ENCODE measurements around the gene CDC42BPG. TPM values are rescaled to one million over a fixed set of nuclear protein-coding genes. Genes with fewer than 3 reads are reported as not detected.
"Not testable (repeated sequence)": the region's sequence is repeated elsewhere in the genome, so short reads cannot be mapped to it uniquely, and the experiment has no call there.

The CDC42BPG gene
- total RNA-seq, 1 donor from 2014 or later, result 0.40 TPM

DNA sequence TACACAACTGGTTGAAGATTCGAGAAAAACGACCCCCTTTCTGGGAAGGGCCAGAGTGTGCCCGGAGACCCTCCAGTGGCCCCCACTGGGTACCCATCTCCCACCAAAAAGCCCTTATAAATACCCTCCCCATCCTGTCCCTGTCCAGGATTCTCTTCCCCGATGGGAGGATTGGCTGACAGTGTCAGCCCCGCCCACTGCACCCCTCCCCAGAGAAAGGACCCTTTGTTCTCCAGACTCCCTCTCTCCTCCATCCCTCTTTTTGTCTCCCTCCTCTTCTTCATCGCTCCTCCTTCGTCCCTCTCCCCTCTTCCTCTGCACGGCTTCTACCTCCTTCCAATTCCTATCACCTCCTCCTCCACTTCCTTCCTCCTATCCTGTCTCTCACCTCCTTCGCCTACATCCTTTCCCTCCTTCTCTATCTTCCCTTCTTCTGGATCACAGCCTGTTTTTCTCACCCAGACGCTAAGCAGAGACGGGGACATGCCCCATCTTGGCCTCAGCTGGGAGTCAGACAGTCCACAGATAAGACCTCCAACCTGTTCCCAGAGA, 20.8 kb downstream of the CDC42BPG start:
- no peak for ATAC-seq
- no peak for DNase-seq
- intact Hi-C loops (cut with micrococcal nuclease), result no loop called here

DNA sequence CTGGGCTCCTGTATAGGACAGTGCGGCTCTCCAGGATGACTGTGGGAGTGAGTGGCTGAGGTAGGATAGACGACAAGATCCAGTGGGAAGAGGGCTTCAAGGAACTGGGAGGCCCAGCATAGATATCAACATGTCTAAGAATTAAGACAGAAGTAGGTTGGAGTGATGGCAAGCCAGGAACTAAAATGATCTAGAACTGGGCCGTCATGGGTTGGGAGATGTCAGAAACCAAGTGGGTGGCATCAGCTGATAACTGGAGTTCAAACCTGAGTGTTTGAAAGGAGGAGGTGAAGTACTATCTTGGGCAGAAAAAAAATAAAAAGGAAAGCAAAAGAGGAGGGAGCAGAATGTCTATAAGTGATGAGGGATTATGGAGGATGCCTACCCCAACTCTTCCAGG, 27.0 kb downstream of the CDC42BPG start:
- DNase-seq, result no peak
- intact Hi-C loops (cut with micrococcal nuclease), result no loop called here
- no peak for ATAC-seq

DNA sequence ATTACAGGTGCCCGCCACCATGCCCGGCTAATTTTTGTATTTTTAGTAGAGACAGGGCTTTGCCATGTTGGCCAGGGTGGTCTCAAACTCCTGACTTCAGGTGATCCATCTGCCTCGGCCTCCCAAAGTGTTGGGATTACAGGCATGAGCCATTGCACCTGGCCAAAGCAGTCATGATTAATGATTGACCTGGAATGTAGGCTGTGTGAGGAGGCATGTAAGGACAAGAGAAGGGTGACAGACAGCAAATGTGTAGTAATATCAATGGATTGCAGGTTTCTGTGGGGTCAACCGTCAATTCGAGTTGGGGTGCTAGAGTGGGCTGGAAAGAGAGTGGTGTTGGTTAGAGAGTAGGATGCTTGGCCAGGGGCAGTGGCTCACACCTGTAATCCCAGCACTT, 29.0 kb downstream of the CDC42BPG start:
- ATAC-seq; intact Hi-C loops (cut with micrococcal nuclease); DNase-seq: not testable (repeated sequence)

DNA sequence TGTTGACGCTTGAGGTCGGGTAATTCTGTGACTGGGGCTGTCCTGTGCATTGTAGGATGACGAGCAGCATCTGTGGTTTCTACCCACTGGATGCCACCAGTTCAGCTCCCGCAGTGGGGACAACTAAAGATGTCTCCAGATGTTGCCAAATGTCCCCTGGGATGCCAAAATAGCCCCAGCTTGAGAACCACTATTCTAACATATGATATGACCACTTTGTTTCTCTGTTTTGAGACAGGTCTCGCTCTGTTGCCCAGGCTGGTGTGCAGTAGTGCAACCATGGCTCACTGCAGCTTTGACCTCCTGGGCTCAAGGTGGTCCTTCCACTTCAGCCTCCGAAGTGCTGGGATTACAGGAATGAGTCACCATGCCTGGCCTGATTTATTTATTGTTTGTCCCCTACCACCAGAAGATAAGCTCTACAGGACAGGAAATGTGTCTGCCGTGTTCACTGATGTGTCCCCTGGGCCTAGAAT, 29.7 kb downstream of the CDC42BPG start:
- no peak for DNase-seq
- no peak for ATAC-seq
- intact Hi-C loops (cut with micrococcal nuclease), result no loop called here

DNA sequence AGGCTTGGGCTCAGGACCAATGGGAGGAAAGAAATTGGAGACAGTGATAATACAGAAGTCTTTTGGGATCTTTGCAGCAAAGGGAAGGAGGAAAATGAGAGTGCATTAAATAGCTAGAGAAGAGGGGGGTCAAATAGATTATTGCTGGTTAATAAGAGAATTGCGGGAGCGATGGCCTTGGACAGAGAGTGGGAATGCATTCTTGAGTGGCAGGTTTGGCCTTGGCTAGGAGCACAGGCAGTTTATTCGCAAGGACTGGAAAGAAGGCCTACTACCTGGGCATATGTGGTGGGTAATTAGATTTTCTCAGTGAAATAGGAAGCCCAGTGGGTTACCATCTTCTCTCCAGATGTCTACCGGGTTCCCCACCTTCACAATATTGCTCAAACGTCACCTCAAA, 30.6 kb downstream of the CDC42BPG start:
- ATAC-seq, result no peak
- DNase-seq, result no peak
- intact Hi-C loops (cut with micrococcal nuclease), result no loop called here

DNA sequence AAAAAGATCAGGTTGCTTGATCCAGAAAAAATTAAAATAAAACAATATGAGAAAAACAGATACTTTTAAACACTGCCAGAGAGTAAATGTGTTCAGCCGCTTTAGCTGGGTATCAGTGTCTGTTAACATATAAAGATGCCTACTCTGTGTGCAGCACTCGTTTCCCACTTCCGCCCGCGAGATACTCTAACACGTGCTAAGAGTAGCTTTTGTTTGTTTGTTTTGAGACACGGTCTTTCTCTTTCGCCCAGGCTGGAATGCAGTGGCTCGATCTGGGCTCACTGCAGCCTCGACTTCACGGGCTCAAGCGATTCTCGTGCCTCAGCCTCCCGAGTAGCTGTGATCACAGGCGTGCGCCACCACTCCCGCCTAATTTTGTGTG, 33.6 kb downstream of the CDC42BPG start:
- peak; percentile 3 for ATAC-seq
- intact Hi-C loops (cut with micrococcal nuclease), result no loop called here
- DNase-seq, result peak; percentile 48

DNA sequence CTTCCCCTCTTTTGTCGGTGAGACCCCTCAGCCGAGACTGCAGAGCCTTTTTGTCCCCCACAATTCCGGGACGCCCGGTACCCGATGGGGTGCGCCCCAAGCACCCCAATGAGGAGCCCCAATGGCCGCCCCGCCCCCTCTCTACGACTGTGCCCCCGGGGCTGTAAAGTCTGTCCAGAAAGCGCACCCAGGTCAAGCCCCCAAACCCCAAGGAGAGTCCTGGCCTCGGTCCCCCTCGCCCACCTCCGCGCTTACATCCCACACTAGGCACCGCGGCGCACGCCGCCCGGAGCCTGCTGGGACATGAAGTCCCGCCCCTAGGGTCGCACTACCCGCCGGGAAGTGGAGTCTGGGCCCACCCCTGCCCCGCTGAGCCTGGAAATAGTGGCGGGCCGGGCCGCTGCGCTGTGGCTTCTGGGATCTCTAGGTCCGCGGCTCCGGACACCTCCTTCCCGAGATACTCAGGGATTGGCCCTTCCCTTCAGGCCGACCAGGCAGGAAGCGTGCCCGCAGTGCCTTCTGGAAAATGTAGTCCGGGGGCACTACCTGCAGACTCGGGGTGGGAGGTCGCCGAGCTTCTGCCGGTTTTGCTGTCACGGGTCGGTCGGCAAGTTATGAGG, 34.1 kb downstream of the CDC42BPG start, which contains the start of gene MEN1:
TSS of gene MEN1 (minus strand) at position 281 of the 620 bp plus-strand sequence. CDS start 442 bp downstream, outside the sequence.
- peak; percentile 98 for DNase-seq
- ATAC-seq, result peak; percentile 99
- intact Hi-C loops (cut with micrococcal nuclease), result no loop called here

DNA sequence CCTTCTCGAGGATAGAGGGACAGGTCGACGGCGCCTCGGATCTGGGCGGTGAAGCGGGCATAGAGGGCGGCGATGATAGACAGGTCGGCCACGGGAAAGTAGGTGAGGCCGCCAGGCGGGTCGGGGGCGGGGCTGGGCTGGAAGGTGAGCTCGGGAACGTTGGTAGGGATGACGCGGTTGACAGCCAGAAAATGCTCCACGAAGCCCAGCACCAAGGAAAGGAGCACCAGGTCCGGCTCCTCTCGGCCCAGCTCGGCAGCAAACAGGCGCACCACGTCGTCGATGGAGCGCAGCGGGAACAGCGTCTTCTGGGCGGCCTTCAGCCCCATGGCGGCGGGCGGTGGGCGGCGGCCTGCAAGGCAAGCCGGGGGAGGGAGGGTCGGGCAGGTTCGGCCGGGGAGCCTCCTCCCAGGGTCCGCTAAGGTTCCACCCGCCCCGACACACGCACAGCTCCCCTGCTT, 34.6 kb downstream of the CDC42BPG start:
- intact Hi-C loops (cut with micrococcal nuclease), result no loop called here
- peak; percentile 34 for DNase-seq
- peak; percentile 20 for ATAC-seq

DNA sequence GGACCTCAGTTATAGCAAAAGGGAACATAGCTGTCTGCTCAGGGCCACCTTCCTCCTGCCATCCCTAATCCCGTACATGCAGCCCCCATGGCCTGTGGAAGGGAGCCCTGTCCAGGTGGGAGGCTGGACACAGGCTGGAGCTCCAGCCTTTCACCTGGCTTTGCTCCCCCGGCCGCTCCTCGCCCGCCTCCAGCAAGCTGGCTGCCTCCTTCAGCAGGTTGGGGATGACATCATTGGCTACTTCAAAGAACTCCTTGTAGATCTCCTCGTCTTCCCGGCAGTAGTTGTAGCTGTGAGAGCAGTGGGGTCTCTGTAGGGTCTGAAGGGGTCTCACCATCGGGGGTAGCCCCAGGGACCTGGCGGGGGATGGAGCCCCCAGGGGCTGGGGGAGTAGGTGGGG, 39.0 kb downstream of the CDC42BPG start:
- intact Hi-C loops (cut with micrococcal nuclease), result no loop called here
- no peak for ATAC-seq
- DNase-seq, result no peak

DNA sequence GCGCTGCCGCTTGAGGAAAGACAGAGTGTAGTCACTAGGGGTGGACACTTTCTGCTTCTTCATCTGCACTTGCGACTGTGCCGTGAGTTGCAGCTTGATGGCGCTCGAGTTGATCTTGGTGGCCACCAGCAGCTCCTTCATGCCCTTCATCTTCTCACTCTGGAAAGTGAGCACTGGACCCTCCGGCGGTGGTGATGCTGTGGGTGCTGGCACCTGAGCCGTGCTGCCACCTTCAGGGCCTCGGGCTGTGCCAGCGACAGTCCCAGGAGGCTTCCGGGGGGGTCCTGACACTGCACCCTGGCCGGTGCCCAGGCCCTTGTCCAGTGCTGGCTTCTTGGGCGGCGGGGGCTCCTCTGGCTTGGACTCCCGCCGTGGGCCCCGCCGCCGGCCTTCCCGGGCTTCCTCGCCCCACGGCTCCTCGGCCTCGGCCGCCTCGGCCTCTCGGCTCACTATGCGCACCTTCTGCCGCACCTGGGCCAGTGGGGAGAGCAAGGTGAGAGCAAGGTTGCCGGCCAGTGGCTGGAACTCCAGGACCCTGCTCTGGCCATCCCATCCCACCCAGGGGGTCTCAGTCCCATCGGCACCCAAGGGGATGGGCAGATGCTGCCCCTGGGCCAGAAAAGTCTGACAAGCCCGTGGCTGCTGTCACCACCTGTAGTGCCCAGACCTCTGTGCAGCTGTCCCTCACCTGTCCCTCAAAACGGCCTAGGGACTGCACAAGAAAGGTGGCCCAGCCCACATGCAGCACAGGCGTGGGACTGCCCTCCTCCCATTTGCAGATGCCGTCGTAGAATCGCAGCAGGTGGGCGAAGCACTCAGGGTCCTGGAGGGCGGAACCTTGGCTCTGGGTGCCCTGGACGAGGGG, 39.9 kb downstream of the CDC42BPG start:
- no peak for ATAC-seq
- no peak for DNase-seq
- intact Hi-C loops (cut with micrococcal nuclease), result no loop called here

DNA sequence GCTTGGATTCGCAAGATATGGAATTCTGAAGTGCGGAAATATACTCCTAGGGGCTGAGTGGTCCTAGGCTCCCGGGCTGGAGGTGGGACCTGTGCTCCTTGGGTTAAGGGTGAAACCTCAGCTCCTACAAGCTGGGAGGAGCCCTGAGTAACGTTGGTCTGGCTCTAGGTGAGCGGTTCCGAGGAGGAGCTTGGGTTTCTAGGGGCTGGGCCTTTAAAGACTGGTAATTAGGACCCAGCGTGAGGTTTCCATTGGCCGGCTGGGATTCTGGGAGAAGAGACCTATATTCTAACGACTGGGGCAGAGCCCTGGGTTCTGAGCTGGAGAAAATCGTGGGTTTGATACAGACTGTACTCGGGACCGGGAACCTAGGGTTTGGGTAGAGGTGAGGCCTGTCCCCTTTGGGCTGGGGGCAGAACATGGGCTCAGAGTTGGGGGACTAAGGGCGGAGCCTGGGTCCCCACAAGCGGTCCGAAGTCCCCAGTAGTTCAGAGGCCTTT, 40.6 kb downstream of the CDC42BPG start:
- peak; percentile 7 for ATAC-seq
- DNase-seq, result no peak
- intact Hi-C loops (cut with micrococcal nuclease), result no loop called here

DNA sequence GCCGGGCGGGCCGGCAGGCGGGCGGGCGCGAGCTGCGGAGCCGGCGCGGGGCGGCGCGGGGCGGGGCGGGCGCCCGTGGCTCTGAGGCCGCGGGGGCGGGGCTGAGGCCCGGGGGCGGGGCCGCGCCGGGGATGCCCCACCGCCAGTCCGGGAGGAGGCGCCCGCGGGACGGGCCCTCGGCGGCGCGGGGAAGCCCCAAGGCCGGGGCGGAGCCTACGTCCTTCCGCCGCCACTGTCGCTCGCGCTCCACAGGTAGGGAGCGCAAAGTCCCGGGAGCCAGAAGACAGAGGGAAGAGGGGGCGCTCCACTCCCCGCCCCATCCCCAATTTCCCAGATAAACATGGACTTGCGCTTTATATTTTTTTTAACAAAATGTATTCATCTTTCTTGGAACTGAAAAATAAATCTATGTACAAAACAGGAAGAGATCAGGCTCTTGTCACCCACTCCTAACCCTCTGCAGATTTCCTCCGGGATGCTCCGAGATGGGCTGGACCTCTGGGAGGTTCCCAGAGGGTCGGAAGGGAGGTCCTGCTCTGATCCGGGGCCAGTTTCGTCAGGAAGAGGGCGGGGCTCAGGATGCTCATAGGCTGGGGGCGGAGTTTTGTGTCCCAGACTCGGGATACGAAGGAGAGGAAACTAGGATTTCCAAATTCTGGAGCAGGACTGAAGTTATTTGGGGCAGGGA, 41.2 kb downstream of the CDC42BPG start, which contains the start of gene MAP4K2:
TSS of gene MAP4K2 (minus strand) at position 57 of the 688 bp plus-strand sequence. CDS start 65 bp downstream, outside the sequence.
- intact Hi-C loops (cut with micrococcal nuclease), result no loop called here
- peak; percentile 91 for ATAC-seq
- DNase-seq, result peak; percentile 96

DNA sequence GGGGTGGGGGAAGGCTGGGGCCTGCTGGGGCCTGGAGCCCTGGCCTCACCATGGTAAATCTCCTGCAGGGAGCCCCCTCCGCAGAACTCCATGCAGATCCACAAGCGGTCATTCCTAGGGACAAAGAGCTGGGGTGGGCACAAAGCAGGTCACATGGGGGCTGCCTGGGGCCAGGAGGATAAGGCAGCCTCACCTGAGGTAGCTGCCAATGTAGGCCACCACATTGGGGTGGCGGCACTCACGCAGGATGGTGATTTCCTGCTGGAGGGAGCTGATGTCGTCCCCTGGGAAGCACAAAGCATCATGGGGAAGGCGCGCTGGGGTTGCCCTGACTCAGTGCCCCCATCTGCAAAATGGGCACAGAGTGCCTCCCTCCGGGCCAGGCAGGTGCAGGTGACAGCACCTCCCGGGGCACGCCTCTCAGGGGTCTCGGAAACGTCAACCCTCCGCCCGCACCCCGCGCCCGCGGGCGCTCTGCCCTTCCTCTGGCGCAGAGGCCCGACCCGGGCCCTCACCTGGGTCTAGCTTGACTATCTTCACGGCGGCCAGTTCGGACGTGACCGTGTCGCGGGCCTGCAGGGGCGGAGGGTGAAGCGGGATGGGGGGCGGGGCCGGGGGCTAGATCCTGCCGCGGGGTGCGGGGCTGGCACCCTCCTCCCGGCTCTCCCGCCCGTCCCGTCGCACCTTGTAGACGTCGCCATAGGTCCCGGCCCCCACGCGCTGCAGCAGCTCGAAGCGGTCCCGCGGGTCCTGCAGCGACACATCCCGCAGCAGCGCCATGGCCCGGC, 41.9 kb downstream of the CDC42BPG start:
- intact Hi-C loops (cut with micrococcal nuclease), result no loop called here
- ATAC-seq, result no peak
- no peak for DNase-seq

DNA sequence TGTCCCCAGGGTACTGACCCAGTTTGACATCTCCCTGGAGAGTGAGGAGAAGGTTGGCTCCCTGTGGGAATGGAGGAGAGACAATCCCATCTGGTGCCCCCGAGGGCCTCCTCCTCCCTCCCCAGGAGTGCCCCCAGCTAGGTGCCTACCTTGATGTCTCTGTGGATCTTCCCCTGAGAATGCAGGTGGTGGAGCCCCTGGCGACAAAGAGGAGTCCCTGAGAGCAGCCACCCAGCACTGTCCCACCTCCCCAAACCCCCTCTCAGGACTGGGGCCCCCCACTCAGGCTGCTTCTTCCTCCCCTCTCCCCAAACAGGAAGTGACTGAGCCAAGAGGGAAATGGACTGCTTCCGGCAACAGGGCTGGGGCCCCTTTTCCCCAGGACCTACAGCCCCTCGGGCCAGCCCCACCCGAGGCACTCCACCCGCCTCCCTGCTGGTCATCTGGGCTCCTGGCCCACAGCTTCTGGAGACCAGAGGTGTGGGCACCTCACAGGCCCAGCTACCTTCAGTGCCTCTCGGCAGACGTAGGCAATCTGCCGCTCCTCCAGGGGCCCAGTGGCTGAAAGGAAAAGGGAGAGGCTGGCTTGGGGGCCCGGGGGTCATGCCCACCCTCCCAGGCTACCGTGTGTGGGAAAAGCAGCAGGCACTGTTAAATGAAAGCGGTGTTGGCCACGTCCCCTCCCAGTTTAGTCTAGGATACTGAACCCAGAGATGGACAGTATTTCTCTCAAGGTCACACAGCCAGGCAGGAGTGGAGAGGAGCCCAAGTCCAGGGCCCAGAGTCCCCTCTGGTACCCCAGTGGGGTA, 42.7 kb downstream of the CDC42BPG start:
- no peak for DNase-seq
- ATAC-seq, result no peak
- intact Hi-C loops (cut with micrococcal nuclease), result no loop called here

DNA sequence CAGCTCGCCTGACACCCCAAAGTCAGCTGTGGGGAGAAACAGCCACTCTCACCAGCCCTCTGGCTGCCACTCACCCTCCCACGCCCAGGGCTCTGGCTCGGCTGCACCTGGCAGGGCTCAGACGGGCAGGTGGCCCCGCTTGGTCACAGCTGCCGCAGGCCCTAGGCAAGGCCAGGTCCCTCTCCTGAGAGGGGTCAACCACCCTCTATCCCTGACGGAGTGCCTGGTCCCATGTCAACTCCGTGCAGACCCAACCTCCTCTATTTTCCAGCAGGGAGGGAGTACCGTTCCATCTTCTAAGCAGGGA, 43.3 kb downstream of the CDC42BPG start:
- no peak for DNase-seq
- ATAC-seq, result no peak
- intact Hi-C loops (cut with micrococcal nuclease), result no loop called here

DNA sequence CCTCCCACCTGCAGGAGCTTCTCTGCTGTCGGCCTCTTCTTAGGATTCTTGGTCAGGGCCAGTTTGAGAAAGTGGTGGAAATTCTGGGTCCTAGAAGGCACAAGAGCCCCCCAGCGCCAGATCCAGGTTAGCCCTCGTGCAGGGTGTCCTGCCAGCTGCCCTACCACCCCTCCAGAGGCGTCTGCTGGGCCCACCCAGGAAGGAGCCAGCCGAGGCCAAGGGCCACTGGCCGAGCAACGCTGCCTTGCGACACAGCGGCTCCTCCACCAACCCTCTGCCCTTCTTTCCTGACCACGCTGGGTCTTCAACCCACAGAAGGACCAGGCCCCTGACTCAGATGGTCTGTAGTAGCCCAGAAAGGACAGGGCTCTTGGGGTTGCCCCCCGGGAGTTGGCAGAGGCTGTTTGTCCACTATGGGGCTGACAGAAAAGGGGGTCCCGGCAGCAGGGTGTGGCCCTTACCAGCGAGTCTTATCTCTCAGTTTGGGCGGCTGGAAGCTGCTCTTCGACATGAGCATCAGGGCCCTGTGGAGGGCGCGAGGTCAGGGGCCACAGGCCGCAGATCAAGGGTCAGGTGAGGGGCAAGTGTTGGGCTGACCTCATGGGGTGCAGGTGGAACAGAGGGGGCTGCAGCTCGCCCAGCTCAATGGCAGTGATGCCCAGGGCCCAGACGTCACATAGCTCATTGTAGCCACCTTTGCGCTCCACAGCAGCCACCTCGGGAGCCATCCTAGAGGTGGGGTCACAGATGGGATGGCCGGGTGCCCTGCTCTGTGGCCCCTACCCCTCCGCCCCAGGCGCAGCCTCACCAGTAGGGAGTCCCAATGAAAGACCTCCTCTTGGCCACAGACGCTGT, 43.9 kb downstream of the CDC42BPG start:
- intact Hi-C loops (cut with micrococcal nuclease), result no loop called here
- ATAC-seq (no peak), DNase-seq (peak; percentile 13)
